IMR-90 (cell line): Measurements from ENCODE around the gene AJM1.

Source experiments
- BHLHE40 ChIP-seq: fragments of 150-350 bp; IDR thresholded peaks from 2 replicates; pipeline ENCODE4 v1.6.1; 2016; ENCODE audit warnings: mild to moderate bottlenecking, low read depth, low read length
- CEBPB ChIP-seq: IDR thresholded peaks from 2 replicates; pipeline ENCODE4 v1.6.1; 2012; ENCODE audit warnings: low read depth, low read length, improper control_type of control experiment
- CTCF ChIP-seq: conservative IDR thresholded peaks from 2 replicates; pipeline ENCODE4 v1.5.1; 2012; ENCODE audit warnings: mild to moderate bottlenecking, low read depth, low read length, improper control_type of control experiment
- FOS ChIP-seq: fragments of 150-350 bp; IDR thresholded peaks from 2 replicates; pipeline ENCODE4 v1.6.1; 2016; ENCODE audit warnings: low read depth, low read length
- MAFK ChIP-seq: IDR thresholded peaks from 2 replicates; pipeline ENCODE4 v1.6.1; 2012; ENCODE audit warnings: low read depth, low read length, improper control_type of control experiment
- MAZ ChIP-seq: IDR thresholded peaks from 2 replicates; pipeline ENCODE4 v1.6.1; 2012; ENCODE audit warnings: low read depth, mild to moderate bottlenecking, low read length, improper control_type of control experiment, moderate library complexity, borderline replicate concordance
- NFE2L2 ChIP-seq: fragments of 150-350 bp; IDR thresholded peaks from 2 replicates; pipeline ENCODE4 v1.6.1; 2016; ENCODE audit warnings: low read depth, mild to moderate bottlenecking, low read length
- POLR2A ChIP-seq: IDR thresholded peaks from 2 replicates; pipeline ENCODE4 v1.6.1; 2012; ENCODE audit warnings: mild to moderate bottlenecking, low read depth, low read length
- RAD21 ChIP-seq: IDR thresholded peaks from 2 replicates; pipeline ENCODE4 v1.6.1; 2012; ENCODE audit warnings: low read length, improper control_type of control experiment
- RCOR1 ChIP-seq: IDR thresholded peaks from 2 replicates; pipeline ENCODE4 v1.6.1; 2012; ENCODE audit warnings: mild to moderate bottlenecking, low read length, improper control_type of control experiment; ENCODE audit not compliant: insufficient replicate concordance
- RFX5 ChIP-seq: IDR thresholded peaks from 2 replicates; pipeline ENCODE4 v1.8.0; 2012; ENCODE audit warnings: low read depth, mild to moderate bottlenecking, low read length, moderate library complexity
- SMC3 ChIP-seq: fragments of 150-350 bp; IDR thresholded peaks from 2 replicates; pipeline ENCODE4 v1.6.1; 2016; ENCODE audit warnings: low read depth, mild to moderate bottlenecking, antibody characterized with exemption, low read length, moderate library complexity
- USF2 ChIP-seq: fragments of 150-350 bp; IDR thresholded peaks from 2 replicates; pipeline ENCODE4 v1.6.1; 2017; ENCODE audit warnings: mild to moderate bottlenecking, antibody characterized with exemption, low read length, low read depth

GRCh38 chr9:136850866-136851775, 8.8 kb downstream of the AJM1 start:
- no peak for TF ChIP-seq RCOR1
- TF ChIP-seq CTCF: no peak
- TF ChIP-seq RAD21: no peak
- TF ChIP-seq NFE2L2: no peak
- TF ChIP-seq MAFK: no peak
- no peak for TF ChIP-seq POLR2A
- TF ChIP-seq CEBPB: no peak
- no peak for TF ChIP-seq USF2
- TF ChIP-seq MAZ: no peak
- TF ChIP-seq FOS: no peak
- TF ChIP-seq SMC3: no peak
- TF ChIP-seq BHLHE40: no peak
- no peak for TF ChIP-seq RFX5
